Measurements from ENCODE around the gene SEC16A.

- no peak for TF ChIP-seq CTCF (IDR thresholded peaks at IDR 0.05)
- TF ChIP-seq POLR2AphosphoS5 (IDR thresholded peaks at IDR 0.05), result no peak
These were observed 17.2 kb downstream of the SEC16A start for GRCh38 chr9:136465500-136466154.

Data from stomach (tissue), 4 donors.